Right kidney (tissue), 1 donor: ENCODE results near the gene LMNTD2.

ENCODE experiments used
- DNase-seq: peaks from one replicate; pipeline ENCODE4 v3.0.0-alpha.2; 2016

The LMNTD2 gene

DNA sequence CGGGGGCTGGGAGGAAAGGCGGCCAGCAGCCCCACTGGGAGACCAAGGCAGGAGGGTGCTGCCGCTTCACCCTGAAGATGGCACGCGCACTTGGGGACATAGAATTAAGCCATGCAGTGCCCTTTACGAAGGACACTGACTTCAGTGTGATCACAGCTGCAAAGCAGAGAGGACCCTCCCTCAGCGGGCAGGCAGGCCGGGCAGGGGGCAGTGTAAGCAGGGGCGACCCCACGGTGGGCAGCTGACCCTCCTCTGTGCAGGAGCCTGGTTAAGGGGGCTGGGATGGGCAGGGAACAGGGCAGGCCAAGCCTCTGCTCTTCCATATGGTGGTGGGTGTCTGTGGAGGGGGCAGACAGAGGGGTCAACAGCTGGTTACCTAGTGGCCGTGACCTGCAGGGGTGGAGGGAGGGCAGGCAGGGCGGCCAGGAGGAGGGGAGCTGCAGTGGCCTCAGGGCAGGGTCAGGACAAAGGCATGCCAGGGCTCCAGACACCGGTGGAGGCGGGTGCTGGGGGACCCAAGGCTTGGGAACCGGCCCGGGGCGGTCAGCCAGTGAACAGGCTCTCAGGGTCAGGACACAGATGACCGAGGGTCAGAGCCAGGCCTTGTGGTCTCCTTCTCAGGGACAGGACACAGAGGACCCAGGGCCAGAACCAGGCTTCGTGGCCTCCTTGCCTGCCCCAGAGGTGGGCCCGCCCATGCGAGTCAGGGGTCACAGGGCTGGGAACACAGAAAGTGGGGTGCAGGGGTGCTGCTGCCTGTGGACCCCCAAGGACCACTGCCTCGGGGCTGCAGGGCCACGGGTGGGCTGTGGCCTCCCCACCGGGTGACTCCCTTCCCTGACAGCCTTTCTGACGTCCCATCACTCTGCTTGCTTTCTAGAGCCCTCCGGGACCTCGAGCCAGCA, 7.2 kb downstream of the LMNTD2 start:
- DNase-seq: no peak

DNA sequence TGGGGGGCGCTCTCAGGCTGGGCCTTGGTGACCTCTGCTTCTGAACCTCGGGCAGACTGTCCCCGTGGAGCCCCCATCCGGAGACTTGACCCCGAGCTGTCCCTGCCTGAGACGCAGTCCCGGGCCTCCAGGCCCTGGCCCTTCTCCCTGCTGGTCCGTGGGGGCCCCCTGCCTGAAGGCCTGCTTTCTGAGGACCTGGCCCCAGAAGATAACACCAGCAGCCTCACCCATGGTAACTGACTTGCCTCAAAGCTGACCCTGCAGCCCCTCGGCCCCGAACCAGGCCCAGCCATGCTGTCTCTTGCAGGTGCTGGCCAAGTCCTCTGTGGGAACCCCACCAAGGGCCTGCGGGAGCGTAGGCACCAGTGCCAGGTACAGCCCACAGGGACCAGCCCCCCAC, 8.9 kb downstream of the LMNTD2 start:
- DNase-seq: no peak

DNA sequence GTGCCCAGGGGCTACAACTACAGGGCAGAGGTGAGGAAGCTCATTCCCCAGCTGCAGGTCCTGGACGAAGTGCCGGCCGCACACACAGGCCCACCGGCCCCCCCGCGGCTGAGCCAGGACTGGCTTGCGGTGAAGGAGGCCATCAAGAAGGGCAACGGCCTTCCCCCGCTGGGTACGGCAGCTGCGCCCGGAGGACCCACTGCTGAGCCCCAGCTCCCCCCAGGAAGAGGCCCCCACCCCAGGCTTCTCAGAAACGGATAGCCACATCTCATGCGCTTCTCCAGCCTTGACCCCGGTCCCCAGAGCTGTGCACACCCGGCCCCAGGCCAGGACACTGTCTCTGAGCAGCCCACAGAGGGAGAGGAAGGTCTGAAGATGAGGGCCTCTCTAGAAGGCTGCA, 9.4 kb downstream of the LMNTD2 start:
- DNase-seq: no peak

DNA sequence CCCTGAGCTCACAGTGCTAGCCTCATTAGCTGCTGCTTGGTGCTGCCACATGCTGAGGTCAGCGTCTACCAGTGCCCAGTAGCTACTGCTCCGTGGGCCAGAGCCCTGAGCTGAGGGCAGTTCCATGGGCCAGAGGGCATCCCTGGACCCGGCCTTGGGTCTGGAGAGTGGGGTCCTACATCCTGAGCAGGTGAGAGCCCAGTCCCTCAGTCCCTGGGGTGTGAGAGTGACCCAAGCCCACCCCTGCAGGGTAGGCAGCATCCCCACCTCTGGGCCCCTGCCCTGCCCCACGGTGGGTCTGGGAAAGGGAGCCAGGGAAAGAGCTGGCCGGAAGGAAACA, 9.8 kb downstream of the LMNTD2 start:
- DNase-seq: no peak

DNA sequence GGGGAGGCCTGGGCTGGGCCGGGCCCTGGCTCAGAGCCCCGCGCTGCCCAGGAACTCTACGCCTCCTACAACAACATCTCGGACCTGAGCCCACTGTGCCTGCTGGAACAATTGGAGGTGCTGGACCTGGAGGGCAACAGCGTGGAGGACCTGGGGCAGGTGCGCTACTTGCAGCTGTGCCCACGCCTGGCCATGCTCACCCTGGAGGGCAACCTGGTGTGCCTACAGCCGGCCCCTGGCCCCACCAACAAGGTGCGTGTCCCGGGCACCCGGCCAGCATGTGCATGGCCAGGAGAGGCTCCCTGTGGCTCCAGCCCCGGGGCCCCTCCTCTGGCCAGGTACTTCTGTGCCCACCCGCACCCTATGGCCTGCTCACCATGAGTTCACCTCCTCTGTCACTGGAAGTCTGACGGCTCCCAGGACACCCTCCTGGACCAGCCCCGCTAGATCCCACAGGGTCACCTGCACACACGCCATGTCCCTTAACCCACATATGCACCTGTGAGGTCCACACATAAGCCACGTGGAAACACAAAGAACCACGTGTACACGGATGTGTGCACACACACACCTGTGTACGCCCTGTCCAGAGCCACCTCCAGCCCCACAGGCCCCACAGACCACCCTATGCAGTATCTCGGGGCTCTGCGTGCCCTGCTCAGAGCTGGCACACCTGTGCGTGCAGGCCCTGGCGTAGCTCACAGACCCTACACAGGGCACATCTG, 10.4 kb downstream of the LMNTD2 start:
- no peak for DNase-seq

DNA sequence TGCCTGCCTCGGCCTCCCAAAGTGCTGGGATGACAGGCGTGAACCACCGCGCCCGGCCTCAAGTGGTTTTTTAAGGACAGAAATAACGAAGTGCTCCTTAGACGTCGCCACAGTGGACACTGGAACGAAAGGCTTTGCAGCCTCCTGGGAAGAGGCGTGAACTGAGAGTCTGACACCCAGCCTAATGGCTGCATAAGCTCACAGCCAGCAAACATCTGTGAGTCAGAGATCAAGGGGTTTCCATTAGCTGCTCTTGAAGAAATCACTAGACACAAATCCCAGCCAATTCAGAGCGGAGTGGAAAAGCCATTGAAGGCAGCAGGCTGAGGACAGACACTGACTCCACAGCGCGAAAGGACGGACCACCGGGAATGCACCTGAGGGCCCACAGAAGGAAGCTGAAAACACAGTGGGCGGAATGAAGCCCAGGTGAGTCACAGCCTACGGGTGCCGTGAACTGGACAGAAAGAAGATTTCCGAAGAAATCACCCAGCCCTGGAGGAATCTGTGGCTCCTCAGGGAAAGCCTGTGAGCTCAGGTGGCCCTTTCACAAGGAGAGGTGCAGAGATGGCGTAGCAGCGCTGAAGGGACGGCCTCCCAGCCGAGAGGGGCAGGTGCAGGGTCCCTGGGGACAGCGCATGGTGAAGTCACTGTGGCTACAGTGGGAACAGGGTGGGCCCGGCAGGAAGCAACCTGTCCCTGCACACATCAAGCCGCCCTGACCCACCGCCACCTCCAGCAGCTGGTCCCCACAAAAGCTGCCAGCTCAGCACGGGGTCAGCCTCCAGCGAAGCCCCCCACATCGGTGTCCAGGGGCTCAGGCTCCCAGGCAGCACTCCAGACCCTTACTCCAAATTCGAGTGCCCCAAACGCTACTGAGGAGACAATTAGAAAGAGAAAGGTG, 11.6 kb downstream of the LMNTD2 start:
- no peak for DNase-seq

DNA sequence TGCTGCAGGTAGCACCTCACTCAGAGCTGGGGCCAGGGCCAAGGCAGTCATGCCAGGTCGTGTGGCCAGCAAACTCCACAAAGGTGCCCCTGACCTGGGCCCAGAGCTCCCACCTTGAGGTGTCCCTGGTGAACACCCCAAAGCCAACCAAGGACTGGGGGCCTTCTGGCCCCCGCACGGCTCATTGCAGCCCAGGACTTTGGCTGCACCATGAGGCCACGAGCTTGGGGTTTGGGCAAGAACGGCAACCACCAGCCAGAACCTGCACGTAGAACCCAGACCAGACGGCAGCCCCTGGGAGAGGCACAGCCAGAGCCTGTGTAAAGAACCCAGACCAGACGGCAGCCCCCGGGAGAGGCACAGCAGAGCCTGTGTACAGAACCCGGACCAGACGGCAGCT, 15.4 kb downstream of the LMNTD2 start:
- DNase-seq: no peak

DNA sequence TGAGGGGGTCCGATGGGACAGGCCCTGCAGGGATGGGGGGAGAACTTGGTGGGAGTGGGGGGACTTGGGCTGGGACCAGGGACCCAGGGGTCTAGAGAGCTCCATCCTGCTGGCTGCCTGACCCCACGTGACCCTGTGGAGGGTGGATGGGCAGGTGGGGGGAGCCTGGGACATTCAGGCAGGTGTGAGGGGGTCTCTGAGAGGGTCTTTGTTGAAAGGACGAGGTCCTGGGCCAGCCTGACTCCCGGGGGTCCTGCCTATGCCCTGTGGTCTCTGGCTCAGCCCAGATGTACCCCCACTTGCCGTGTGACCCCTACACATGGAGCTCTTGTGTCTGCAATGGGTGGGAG, 15.7 kb downstream of the LMNTD2 start:
- DNase-seq: no peak

DNA sequence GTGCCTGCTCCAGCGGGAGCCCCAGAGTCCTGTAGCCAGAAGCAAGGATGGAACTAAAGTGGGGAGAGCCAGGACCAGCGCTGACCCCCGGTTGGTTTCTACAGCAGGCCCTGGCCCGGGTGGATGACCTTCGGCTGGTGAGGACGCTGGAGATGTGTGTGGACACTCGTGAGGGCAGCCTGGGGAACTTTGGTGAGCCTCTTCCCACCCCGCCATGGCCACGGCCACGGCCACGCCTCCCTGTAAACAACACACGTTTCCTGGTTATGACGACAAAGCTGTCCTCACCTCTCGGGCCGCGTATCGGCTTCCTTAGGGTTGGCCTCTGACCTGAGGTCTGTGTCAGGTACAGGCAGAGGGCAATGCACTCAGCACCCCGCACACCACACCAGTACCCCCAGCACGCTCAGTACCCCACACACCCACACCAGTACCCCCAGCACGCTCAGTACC, 19.1 kb downstream of the LMNTD2 start:
- DNase-seq: no peak

DNA sequence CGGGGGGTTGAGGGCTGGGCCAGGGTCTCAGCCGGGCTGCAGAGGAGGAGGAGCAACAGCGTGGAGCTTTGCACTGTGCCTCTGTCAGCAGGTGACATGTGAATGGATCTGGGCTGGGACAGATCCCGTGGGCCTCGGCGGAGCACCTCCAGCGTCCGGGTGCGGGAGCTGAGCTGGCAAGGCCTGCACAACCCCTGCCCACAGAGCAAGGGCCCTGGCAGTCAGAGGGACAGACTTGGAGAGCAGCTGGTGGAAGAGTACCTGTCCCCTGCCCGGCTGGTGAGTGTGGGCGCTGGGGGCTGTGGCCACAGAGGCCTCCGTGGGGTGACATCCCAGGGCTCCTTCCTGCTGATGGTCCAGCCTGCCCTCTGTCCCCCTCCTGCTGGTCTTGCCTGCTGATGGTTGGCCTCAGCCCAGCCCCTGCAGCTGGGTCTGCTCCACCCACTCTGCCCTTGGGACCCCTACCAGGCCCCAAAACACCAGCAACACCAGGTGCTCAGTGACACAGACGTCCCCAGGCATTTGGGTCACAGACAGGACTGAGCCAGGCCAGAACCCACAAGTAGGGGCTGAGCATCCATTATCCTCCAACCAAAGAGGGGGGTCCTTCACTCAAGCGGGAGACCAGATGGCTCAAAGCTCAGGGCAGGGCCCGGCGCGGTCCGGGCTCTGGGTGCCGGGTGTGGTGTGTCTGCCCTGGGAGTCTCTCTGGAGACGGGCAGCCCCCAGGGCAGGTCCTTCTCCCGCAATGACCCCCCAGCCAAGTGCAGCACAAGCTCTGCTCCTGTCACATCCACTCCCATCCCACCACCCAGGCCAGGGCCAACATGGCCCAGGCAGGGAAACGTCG, 19.7 kb downstream of the LMNTD2 start:
- DNase-seq: no peak

DNA sequence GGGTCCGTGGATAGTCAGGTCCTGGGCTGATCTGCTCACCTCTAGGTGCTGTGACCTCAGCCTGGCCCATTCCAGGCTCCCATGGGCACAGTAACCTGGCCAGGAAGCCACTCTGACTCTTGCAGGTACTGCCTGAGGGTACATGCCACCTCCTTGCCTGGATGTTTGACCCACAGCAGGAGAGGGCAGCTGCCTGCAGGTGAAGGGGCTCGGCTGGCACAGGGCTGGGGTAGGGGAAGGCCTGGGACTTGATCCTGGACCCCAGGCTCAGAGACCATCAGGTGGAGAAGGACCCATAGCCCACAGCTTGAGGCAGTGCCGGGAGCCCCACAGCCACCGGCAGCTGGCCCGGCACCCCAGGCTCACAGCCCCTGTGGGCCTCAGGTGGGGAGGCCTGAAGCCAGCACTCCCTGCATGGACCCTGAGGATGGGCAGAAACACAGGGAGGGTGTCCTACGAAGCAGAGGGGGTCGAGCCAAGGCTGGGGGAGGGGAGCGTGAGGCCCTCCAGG, 20.5 kb downstream of the LMNTD2 start:
- DNase-seq: no peak

DNA sequence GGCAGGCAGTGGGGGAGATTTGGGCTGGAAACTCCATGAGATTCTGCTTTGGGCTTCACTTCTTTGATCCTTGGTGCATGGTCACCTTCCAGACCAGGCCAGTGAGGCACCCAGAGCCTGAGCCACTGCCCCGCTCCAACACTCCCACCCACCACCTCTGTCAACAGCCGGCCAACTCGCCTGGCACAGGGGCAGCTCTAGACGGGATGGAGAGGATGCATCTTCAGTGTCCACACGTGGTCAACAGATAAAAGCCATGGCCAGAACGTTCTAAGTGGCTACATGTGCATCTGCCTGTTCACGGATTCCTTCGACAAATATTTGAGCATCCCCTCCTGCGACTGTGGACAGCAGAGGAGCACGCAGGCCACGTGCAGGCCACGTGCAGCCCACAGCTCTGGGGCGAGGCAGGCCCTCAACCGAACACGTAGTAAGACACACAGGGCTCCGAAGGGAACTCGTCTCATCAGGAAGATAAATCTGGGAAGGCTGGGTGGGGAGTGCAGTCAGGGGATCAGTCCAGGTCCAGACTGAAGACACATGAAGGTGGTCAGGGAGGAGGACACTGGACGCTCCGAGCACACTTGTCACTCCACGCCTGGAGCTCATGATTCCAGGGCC, 22.0 kb downstream of the LMNTD2 start:
- DNase-seq: no peak

DNA sequence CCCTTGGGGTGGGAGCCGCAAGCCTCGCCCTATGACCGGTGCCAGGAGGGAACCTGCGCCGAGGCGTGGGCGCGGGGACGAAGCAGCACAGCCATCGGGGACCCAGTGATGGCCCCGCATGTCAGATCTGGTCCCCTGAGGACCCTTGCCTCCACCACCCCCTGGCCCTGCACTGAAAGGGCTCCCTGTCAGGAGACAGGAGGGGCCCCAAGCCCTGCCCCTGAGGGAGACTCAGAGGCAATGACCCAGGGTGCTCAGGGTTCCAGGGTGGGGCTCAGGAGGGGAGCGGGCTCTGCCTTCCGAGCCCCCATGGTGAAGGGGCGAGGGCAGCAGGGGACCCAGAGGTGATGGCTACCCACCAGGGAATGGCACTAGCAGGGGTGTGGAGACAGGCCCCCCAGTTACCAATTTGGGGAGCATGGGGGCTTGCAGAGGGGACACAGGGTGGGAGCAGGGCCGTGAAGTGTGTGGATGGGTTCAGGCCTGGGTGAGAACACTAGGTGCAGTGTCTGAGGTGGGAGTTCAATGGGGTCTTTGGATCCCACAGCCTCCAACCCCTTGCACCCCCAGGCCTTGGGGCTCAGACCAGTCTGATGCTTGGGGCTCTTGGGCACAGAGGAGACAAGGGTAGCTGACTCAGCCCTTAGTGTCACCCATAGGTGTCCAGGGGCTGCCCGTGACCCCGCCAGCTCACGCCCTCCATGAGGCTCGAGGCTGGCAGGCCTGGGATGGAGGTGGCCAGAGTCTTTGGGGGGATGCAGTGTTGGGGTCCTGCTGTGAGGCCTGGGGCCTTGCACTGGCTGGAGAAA, 22.7 kb downstream of the LMNTD2 start:
- no peak for DNase-seq

DNA sequence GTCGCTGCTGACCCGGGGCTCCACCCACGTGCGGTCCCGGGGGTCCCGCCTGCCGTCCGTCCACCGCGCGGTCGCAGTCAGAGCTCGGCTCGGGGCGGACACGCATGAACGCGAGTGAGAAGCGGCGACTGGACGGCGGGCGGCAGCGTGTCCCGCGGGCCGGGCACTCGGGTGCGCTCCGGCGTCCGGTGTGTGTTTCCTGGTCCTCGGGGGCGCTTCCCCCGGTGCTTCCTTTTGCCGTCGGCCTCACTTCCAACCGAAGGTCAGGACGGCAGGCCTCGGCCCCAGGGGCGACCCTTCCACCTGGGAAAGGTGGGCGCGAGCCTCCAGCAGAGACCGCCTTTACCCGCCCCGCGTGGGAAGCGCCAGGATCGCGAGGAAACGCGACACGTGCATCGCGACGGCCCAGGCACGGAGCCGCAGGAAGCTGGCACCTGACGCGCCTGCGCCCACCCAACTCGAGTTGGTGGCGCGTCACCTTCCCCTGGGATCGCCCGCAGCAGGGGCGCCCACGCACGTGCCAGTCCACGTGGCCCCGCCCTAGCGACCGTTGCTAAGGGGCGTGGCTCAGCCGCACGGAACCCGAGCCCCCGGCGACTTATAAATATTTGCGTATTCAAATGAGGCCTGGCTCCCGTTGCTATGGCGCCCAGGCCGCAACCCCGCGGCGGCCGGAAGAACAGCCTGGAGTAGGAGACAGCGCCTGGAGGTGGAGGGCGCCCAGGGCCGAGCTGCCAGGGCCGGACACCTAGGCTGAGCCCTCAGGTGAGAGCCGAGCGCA, 23.5 kb downstream of the LMNTD2 start, which contains the start of gene LRRC56:
LRRC56 (plus strand) TSS at position 687 of the 781 bp plus-strand sequence. CDS start 3,158 bp downstream, outside the sequence.
- peak; percentile 81 for DNase-seq

DNA sequence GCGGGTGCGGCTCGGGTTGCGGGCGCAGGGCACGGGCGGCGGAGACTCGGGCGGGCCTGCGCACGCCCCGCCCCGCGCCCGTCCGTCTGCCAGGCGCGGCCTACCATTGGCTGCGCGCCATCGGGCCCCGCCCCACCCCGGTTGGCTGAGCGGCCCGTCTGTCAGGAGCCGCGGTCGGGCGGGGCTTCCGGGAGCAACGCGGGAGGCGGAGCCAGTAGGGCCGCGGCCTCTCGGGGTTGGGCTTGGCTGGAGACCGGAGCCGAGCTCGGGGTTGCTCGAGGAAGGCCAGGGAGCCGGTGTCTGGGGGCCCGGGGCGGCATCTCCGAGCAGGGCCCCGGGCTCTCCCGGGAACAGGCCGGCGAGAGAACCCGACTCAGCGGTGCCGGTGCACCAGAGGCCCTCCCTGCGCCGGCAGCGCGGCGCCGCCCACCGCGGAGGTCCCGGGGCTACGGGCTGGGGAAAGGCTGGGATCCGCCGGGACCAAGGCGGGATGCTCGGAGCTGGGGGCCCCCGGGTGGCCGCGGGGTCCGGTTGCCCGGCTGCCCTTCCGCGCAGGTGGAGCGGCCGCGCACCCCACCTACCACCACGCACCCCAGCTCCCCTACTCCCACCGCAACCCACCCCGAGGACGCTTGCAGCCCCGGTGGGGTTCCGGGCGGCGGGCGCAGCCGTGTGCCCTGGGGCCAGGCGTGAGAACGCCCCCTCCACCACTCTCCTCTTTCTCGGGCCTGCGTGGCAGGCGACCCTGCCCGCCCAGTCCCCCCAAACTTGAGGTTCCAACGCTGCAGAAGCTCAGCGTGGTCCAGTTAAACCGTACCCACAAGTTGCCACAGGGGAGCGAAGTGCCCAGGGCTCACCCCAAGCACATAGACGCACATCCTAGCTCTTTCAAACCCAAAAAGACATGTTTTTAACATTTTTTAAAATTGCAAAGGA, 24.8 kb downstream of the LMNTD2 start, which contains the start of gene HRAS:
HRAS (minus strand) TSS at position 58 of the 936 bp plus-strand sequence.
- peak; percentile 98 for DNase-seq

DNA sequence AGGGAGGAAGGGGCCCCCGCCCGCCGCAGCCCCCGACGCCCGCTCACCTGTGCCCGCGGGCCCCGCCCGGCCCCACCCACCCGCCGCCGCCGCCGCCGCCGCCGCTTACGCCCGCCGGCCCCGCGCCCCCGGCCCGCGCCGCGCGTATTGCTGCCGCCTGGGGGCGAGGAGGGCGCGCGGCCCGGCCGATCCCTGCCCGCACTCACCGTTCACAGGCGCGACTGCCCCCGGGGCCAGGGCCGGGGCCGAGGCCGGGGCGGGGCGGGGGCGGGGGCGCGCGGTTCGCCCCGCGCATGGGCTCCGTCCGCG, 25.4 kb downstream of the LMNTD2 start:
- no peak for DNase-seq

DNA sequence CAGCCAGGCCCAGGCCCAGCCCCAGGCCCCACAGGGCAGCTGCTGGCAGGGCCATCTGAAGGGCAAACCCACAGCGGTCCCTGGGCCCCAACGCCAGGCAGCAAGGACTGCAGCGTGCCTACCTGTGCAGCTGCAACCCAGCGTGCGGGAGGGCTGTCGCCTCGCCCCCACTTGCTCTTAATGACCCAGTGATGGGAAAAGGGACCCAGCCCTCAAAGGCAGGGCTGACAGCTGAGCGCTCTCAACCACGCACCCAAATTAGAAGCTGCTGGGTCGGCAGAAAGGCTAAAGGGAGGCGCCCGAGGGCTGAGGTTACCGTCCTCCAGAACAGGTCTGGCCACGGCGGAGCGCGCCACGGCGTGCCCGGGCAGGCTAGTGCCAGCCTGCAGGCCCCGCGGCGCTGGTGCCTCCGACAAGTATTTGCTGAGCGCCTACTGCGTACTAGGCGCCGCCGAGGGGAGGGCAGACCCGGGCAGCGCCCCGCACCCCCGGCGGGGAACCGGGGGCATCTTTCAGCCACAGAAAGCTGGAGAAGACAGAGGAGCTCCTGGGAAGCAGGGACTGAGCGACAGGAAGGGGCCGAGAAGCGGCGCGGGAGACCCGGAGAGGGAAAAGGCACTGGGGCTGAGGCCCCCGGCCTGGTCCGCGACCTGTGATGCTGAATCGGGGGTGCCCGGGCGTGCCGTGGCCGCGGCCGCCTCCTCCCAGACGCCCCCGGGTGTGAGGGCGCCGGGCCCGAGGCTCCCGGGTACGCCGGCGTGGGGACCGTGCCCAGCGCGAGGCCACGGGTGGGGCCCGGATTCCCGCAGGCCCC, 25.9 kb downstream of the LMNTD2 start:
- peak; percentile 74 for DNase-seq
